Epithelial cell of esophagus (primary cell): ENCODE measurements around the gene AASDHPPT.

Source experiments
- DNase-seq: peaks from one replicate; pipeline ENCODE4 v3.0.0; 2010; ENCODE audit warnings: low read depth
- H3K4me3 ChIP-seq: 2 replicates; pipeline ENCODE4 v1.5.1; 2011; ENCODE audit warnings: mild to moderate bottlenecking, low read length, control low read depth
- TF ChIP-seq, protein P1 (sequence below): IDR thresholded peaks from 2 replicates; pipeline ENCODE4 v1.5.1; 2011; ENCODE audit warnings: low read depth, mild to moderate bottlenecking, low read length, control low read depth, inconsistent platforms; ENCODE audit not compliant: insufficient read depth; ENCODE audit errors: missing control alignments

The AASDHPPT gene

DNA sequence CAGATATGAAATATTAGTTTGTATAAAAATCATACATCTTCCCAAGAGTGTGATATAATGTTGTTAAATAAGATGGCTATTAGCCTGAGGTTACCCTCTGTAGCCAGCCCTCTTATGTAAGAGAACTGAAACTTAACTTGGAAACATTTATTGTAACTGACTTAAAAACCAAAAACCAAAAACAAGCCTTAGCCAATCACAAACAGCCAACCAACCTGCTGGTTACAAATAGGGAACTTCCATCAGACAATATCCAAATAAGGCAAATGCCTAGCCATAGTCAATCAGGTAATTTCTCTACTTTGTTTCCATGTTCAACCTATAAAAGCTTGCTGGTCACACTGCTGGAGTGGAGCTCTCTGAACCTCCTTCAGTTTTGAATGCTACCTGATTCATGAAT, 14.5 kb upstream of the AASDHPPT start:
- DNase-seq, result no peak
- TF ChIP-seq, protein P1, sequence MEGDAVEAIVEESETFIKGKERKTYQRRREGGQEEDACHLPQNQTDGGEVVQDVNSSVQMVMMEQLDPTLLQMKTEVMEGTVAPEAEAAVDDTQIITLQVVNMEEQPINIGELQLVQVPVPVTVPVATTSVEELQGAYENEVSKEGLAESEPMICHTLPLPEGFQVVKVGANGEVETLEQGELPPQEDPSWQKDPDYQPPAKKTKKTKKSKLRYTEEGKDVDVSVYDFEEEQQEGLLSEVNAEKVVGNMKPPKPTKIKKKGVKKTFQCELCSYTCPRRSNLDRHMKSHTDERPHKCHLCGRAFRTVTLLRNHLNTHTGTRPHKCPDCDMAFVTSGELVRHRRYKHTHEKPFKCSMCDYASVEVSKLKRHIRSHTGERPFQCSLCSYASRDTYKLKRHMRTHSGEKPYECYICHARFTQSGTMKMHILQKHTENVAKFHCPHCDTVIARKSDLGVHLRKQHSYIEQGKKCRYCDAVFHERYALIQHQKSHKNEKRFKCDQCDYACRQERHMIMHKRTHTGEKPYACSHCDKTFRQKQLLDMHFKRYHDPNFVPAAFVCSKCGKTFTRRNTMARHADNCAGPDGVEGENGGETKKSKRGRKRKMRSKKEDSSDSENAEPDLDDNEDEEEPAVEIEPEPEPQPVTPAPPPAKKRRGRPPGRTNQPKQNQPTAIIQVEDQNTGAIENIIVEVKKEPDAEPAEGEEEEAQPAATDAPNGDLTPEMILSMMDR, result no peak
- H3K4me3 ChIP-seq, result no peak overlapping the region

DNA sequence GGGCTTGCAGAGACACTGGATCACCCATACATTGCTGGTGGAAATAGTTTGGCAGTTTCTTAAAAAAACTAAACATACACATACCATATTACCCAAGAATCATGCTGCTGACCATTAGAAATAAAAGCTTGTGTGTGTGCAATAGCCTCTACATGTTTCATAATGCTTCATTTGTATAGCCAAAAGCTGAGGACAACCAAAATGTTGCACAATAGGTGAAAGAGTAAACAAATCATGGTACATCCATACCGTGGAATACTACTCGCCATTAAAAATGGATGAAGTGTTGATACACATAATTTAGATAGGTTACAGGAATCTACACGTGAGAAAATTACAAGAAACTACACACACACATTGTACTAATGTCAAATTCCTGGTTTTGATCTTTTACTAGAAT, 6.9 kb upstream of the AASDHPPT start:
- DNase-seq, result no peak
- no peak overlapping the region for H3K4me3 ChIP-seq
- TF ChIP-seq, protein P1, result no peak

DNA sequence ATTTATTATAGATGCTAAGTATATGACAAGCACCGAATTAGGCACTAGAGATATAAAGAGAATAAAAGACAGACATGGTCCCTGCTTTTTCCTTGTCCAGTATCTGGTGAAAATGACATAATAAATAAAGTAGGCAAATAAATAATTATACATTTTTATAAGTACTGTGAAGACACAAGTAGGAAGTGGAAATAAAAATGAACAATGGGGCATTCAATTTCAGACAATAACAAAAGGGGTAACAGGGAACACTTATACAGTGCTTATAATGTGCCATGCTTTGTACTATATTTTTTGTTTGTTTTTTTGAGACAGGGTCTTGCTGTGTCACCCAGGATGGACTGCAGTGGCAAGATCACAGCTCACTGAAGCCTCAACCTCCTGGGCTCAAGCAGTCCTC, 4.7 kb upstream of the AASDHPPT start:
- H3K4me3 ChIP-seq, result no peak overlapping the region
- TF ChIP-seq, protein P1, result no peak
- no peak for DNase-seq

DNA sequence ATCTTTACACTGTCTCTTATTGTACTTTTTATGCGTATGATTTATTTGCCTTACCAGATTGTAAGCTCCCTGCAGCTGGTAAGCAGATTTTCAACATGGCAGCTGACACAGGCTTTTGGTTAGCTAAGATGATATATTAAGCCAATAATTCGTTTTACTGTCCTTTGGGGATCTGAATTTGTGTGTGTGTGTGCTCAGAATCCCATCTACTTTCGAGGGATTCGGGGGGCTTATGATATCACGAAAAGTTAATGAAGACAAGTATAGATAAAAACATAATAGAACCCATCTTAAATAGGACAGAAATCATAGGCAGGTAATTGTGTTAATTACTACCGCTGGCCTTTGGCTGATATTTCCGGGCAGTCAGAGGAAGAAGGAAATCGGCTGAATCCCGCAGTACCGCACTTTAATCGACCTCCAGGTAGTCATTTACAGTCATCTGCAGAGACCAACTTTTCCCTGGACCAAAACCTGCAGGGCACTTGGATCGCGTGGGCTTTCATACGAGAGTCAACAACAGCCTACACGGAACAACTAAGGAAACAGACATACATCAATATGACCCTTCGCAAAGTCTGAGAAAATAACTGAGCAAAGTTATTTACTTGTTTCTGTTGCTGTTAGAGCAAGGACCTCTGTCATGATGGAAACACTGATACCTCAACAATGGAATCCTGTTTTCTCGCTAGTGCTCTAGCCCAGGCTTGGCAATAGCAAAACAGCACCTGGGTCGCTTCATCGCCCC, 1.1 kb upstream of the AASDHPPT start:
- H3K4me3 ChIP-seq, result peak overlapping the region; percentile 96
- peak; percentile 16 for DNase-seq
- TF ChIP-seq, protein P1, result no peak

DNA sequence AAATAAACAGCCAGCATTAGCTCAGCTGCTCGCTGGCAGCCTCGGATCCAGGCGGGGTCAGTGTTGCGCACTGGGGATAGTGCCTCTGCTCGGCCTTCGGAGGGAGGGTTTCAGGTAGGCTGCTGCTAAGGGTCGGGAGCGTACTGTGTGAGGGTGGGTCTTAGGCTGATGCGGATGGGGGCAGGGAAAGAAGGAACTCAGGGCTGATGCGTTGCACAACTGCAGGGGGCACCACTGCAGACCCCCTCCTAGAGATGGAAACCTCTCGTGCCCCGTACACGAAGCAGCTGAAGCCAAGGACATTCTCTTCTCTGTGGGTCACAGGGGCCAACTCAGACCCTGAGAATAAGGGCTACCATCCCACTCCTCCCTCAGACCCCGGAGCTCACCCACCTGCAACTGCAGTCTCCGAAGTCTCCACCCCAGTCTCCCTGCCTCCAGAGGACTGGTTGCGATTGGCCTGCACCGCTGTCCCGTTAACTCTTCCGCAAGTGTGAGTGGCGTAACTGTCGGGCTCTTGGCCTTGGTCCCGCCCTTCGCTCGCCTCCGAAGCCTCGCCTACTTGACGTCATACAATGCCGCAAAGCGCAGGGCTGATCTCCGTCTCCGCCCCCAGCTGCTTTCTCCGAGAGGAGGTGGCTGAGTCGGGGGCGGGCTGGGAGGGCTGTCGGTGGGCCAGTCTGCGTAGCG, 398 bp upstream of the AASDHPPT start, which contains the start of gene KBTBD3:
Gene KBTBD3 (minus strand): TSS at position 429 of the 690 bp plus-strand sequence. CDS start 18,250 bp downstream, outside the sequence.
- TF ChIP-seq, protein P1, result peak; percentile 52
- peak within 1 kb of the TSS; percentile 96 for H3K4me3 ChIP-seq
- peak; percentile 100 for DNase-seq

DNA sequence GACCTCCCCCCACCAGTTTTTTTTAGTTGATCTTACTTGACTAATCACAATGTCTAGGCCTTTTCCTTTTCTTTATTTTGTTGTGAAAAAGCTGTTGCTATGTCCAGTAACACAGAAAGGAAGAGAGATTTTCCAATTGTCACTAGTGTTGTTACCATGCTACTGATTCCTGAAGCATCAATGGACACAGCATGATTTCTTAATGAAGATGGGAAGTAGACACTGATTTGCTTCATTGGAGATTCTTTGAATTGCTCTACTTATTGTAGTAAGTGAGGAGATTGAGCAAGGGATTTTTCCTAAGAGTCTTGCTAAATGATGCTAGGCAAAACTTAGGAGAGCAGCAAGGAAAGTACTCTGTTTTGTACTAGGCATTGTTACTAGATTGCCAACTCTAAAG, 4.6 kb downstream of the AASDHPPT start:
- DNase-seq, result no peak
- no peak overlapping the region for H3K4me3 ChIP-seq
- TF ChIP-seq, protein P1, result no peak
